GM18505 (cell line): ENCODE results near the gene PTPRN2.
"Not testable (repeated sequence)": the region's sequence is repeated elsewhere in the genome, so short reads cannot be mapped to it uniquely, and the experiment has no call there.

Experiments used
- ATAC-seq: cut with Tn5 transposase; IDR thresholded peaks from one replicate; pipeline ENCODE4 v1.9.1; 2021; ENCODE audit not compliant: unreplicated experiment
- POLR2A ChIP-seq: IDR thresholded peaks from 4 replicates; pipeline ENCODE4 v1.6.1; 2011; ENCODE audit warnings: borderline replicate concordance; ENCODE audit not compliant: insufficient read depth, insufficient read length; ENCODE audit errors: extremely low read depth

PTPRN2 gene

DNA sequence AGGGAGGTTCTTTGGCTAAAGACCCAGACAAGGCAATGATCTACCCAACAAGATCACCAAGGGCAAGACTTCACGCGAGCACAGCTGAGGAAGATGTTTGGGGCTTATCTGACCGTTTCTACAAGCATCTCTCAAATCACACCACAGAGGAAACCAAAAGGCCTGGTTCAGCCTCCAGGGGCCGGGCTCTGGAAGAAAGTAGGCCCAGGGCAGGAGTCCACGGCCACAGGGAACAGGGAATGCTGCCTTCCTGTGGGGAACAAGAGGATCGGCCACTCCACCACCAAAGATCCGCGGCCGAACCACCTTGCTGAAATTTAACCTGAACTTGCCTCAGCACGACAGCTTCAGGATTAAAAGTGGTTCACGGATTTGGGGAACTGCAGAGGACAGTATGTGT, 332.5 kb downstream of the PTPRN2 start:
- TF ChIP-seq POLR2A = no peak
- ATAC-seq = no peak

DNA sequence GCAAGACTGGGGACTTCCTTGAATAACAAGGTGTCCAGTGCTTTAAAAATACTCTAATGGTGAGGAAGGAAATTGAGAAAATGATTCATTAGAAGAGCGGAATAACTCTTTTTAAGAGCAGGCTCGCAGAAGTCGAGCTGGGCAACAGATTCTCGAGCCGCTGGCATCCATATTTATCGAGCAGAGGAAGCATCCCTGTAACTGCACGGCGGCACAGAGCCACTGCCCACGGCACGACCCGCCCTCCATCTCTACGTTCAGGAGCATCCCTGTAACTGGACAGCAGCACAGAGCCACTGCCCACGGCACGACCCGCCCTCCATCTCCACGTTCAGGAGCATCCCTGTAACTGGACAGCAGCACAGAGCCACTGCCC, 334.0 kb downstream of the PTPRN2 start:
- ATAC-seq = not testable (repeated sequence)

DNA sequence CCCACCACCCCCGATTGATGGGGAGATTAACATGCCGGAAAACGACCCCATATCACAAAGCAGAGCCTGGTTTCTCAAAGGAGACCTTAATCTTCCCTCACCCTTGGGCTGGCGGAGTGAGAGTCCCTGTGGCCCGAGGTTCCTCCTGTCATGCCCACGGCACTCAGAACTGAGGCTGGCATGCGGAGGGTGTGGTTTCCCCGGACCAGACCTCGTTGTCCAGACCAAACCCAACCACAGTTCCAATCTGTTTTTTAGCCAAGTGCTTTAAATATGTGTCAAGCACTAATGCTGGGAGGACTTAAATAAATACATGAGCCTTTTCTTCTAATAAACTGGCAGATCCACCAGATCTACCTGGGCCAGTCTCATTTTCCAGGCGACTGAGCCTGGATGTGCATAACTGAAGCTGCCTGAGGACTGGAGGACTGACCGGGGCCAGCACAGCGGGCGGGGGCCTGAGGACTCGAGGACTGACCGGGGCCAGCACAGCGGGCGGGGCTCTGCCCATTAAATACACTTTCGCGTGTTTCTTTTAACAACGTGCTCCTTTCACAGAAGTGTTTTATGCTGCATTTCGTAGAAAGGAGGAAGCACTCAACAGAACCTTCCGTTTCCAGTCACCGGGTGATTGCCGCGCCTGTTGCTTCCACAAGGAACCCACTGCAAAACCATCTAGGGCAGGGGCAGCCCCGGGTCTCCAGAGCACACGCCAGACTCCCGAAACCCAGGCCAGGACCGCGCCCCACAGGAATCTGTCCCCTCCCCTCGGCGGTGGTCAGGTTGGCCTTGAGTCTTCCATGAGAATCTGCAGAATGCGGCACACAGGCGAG, 334.6 kb downstream of the PTPRN2 start:
- no peak for TF ChIP-seq POLR2A
- ATAC-seq = no peak

DNA sequence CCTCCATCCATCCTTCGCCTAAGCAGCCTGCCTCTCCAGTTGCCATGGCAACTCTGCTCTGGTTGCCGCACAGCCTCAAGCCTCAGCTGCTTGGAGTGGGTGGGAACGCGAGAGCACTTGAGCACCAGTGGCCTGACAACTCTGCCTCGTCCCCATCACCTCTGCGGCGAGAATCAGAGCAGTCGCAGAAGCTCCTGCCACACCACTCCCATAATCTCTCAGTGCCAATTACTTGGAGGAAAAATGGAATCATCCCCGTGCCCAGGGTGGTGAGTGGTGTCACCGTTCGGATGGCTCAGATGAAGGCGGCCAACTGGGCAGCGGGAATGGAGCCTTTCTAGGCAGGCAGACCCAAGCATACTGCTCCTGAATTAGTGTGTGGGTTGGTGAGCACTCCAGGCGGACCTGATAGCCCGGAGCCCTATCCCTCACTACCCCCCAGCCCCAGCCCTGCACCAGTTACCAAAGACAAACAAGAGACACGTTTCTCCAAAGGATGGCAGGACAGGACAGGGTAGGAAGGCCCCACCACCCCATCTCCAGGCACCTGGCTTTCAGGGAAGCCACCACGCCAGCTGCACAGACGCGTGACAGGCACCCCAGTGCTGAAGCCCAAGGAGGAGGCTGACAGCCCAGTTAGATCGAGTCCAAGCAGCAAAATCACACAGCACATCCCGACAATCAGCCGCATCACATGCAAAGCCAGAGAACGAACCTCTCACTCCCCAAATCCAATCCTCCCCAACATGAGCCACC, 335.4 kb downstream of the PTPRN2 start:
- no peak for TF ChIP-seq POLR2A

DNA sequence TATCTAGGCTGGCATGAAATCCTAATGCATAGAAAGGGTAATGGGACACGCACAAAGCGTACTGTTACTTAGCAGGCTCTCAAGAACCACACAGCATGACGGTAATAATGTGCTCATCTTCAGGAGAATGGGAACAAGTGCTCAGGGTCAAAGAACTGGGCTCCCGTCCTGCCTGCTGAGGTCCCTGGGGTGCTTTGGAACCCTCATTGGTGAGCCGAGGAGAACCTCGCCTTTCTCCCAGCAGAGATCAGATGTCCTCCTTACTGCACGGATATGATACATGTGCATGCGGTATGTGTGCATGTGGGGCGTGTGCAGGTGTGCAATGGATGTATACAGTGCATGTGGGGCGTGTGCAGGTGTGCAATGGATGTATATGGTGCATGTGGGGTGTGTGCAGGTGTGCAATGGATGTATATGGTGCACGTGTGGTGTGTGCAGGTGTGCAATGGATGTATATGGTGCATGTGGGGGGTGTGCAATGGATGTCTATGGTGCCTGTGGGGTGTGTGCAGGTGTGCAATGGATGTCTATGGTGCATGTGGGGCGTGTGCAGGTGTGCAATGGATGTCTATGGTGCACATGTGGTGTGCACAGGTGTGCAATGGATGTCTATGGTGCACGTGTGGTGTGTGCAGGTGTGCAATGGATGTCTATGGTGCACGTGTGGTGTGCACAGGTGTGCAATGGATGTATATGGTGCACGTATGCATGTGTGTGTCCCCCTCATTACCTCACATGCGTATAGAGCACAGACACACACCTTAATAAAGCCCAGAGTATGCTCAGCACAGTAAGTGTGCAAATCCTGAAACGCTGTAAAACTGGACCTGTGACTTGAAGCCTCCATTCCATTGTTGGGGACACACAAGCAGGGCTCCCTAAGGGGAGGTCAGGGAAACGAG, 336.3 kb downstream of the PTPRN2 start:
- no peak for TF ChIP-seq POLR2A
- no peak for ATAC-seq

More for the DNA sequence above, 335.4 kb downstream of the PTPRN2 start:
- no peak for ATAC-seq

DNA sequence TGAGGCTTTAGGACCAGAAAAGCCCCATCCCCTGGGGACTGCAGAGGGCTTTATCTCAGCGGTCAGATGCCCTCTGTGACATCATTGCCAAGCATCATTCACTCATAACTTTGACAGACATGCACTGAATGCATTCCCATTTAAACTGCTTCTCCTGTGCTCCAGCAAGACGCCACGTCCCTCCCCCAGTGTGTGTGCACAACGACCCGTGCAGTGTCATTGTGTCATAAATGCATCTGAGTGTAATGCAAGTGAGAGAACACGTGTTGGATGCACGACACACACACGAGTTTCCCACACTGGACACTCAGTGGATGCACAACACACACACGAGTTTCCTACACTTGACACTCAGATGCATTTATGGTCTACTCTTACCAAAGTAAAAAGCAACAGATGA, 337.9 kb downstream of the PTPRN2 start:
- no peak for TF ChIP-seq POLR2A
- no peak for ATAC-seq

DNA sequence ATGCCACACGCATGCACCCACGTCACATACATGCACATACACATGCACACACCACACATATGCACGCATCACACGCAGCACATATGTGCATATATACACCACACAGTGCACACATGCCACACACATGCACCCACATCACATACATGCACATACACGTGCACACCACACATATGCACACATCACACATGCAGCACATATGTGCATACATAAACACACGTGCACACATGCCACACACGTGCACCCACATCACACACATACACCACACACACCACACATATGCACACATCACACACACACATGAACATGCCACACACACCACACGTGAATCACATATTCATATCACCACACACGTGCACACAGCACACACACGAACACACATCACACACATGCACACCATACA, 338.8 kb downstream of the PTPRN2 start:
- no peak for TF ChIP-seq POLR2A
- ATAC-seq = no peak

DNA sequence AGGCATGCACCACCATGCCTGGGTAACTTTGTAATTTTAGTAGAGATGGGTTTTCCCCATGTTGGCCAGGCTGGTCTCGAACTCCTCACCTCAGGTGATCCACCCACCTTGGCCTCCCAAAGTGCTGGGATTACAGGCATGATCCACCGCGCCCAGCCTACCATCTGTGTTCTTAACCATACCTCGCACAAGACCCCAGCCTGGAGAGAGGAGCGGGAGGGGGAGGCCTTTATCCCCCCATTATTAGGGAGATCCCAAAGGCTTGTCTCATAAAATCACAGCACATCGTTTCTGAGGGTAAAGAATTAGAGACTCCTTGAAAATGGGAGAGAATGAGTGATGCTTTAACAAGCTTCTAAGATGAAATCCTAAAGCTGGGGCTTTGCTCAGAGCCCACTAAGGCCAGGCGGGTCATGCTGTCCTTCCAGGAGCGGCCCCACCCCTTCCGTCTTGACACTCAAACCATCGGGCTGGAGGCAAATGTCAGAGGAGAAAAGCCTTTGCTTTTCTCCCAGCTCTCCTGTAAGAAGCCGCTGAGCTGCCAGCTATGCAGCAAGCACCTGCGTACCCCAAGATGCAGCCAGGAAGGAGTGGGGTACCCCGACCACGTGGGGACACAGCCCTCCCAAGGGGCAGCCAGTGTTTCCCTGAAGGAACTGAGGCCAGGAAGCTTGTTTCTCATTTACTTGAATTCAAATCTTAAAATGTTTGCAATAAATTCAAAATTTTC, 339.7 kb downstream of the PTPRN2 start:
- ATAC-seq = no peak
- no peak for TF ChIP-seq POLR2A

DNA sequence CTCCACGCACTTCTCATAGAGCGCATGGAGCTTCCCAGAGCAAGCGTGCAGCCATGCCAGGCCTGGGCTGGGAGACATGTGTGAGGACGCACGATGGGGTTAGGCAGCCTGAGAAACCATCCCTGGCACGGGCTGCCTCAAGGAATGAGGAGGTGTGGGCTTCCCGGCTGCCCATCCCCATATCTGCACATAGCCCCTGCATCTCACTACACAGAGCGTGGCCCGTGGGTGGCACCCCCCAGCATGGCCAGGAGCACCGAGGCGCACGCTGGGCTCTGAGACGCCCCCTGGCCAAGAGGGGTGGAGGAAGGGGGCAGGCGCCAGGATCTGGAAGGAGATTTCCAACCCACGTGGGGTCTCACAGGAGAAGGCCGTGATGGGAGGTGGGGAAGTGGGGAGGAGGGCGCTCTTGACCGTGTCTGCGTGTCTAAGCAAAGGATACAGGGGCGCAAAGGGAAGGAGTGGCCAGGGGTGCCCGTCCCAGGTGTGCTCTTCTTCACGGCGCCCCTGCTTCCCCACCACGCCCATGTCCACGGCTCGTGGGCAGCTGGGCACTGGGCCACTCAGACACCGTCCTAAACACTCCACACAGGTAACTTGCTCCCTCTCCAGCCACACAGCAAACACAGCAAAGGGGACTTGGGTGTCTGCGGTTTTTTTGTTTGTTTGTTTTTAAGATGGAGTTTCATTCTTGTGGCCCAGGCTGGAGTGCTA, 340.5 kb downstream of the PTPRN2 start:
- no peak for ATAC-seq

DNA sequence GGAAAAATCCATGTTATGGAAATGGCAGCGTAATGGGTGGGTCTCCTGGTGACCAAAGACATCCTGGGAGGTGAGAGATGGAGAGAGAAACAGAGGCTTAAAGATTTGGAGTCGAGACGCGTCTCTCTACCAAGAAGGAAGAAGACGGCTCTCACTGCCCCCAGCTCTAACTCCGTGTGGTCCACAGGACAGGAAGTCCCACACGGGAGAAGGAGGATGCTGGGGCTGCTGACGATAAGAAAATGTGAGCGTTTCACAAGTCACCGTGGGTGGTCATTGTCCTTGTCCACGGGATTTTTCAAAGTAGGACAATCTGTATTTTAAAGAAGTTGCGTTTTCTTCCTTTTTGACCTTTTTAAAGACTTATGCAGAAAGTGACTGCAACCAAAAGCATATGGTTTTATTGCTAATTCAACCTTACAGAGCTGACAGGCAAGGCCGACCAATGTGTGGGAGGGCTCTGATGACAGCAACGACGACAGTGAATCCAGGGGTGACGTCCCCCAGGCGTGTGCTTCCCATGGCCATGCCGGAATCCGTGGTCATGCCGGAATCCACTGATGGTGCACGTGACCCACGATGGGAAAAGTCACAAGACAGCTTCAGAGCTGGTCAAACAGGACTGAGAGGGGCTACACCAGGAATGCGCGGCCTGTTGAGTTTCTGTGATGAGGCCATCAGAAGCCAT, 341.2 kb downstream of the PTPRN2 start:
- TF ChIP-seq POLR2A = no peak
- no peak for ATAC-seq

More for the DNA sequence above, 340.5 kb downstream of the PTPRN2 start:
- no peak for TF ChIP-seq POLR2A

DNA sequence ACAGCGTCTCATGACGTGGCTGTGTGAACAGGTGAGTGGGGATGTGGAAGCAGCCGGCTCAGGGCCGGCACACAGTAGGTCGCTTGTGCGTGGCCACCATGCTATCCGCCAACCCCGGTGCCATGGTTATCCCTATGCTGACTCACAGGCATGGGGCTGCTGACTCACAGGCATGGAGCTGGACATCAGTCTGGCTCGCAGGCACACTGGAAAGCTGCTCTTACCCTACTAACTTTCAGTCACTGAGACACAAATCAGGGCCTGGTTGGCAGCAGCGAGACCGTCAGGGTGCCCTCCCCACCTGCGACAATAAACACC, 341.9 kb downstream of the PTPRN2 start:
- no peak for ATAC-seq
- TF ChIP-seq POLR2A = no peak
